ENCODE results near the gene DOCK4.

DNA sequence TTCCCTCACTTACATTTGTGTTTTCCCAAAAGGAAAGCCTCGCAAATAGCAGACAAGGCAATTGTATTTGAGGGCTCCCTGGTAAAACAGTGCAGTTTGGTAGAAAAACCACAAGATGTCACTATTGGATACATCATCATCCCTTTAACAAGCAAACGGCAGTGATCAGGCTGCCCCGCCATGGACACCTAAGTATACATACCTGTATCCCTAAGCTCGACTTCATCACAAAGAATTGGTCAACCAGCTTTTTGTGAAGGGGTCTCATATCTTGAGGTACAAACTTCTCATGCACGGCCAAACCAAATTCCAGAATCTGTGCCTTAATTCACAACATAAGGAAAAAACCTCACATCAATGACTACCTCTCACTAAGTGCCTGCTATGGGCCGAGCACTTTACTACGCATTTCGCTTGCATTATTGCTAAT is 464.4 kb downstream of the DOCK4 start:
- TF ChIP-seq, protein P1, sequence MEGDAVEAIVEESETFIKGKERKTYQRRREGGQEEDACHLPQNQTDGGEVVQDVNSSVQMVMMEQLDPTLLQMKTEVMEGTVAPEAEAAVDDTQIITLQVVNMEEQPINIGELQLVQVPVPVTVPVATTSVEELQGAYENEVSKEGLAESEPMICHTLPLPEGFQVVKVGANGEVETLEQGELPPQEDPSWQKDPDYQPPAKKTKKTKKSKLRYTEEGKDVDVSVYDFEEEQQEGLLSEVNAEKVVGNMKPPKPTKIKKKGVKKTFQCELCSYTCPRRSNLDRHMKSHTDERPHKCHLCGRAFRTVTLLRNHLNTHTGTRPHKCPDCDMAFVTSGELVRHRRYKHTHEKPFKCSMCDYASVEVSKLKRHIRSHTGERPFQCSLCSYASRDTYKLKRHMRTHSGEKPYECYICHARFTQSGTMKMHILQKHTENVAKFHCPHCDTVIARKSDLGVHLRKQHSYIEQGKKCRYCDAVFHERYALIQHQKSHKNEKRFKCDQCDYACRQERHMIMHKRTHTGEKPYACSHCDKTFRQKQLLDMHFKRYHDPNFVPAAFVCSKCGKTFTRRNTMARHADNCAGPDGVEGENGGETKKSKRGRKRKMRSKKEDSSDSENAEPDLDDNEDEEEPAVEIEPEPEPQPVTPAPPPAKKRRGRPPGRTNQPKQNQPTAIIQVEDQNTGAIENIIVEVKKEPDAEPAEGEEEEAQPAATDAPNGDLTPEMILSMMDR (conservative IDR thresholded peaks at IDR 0.05; ENCODE audit: low read length), result peak; percentile 79
- TF ChIP-seq EZH2phosphoT487 (IDR thresholded peaks at IDR 0.05; ENCODE audit: borderline replicate concordance), result no peak
